HUES64 (cell line): ENCODE results near the gene ATP2B2.

Source experiments
- H3K27ac ChIP-seq: 2 replicates; pipeline ENCODE4 v1.7.0; 2013; ENCODE audit warnings: low read depth, low read length, inconsistent platforms
- H3K27me3 ChIP-seq: 2 replicates; pipeline ENCODE4 v1.6.1; 2013; ENCODE audit warnings: mild to moderate bottlenecking, low read length; ENCODE audit not compliant: insufficient read depth
- H3K36me3 ChIP-seq: 2 replicates; pipeline ENCODE4 v1.6.1; 2013; ENCODE audit warnings: mild to moderate bottlenecking, low read length; ENCODE audit not compliant: insufficient read depth
- H3K4me1 ChIP-seq: 2 replicates; pipeline ENCODE4 v1.6.1; 2013; ENCODE audit warnings: mild to moderate bottlenecking, low read length, moderate library complexity; ENCODE audit not compliant: insufficient read depth
- H3K4me3 ChIP-seq: 2 replicates; pipeline ENCODE4 v1.5.1; 2013; ENCODE audit warnings: mild to moderate bottlenecking, low read length, moderate library complexity
- H3K9ac ChIP-seq: 2 replicates; pipeline ENCODE4 v1.6.1; 2013; ENCODE audit warnings: mild to moderate bottlenecking, low read depth, low read length
- H3K9me3 ChIP-seq: 2 replicates; pipeline ENCODE4 v1.6.1; 2013; ENCODE audit warnings: low read depth, low read length; ENCODE audit not compliant: insufficient read depth
- whole genome bisulfite sequencing: fragments of 150-250, 120-280 bp; methylation state at CpG from one replicate; pipeline ENCODE4 v1.1.7; 2013; ENCODE audit warnings: missing lambda C conversion rate; 5-methylcytosine and 5-hydroxymethylcytosine counted together

Gene ATP2B2

GRCh38 chr3:10373686-10374261, 131.6 kb downstream of the ATP2B2 start:
- no peak overlapping the region for H3K27ac ChIP-seq
- no peaks in the 10 kb centered on the region for H3K27me3 ChIP-seq
- no peaks in the 10 kb centered on the region for H3K36me3 ChIP-seq
- no peak overlapping the region for H3K9ac ChIP-seq
- peaks cover 4% of the 10 kb centered on the region; the same call in 1 of the 2 replicates for H3K4me1 ChIP-seq
- WGBS = 82% methylated on average over 11 of the region's 11 CpGs
- H3K4me3 ChIP-seq = no peak overlapping the region
- H3K9me3 ChIP-seq = no peaks in the 10 kb centered on the region

- Histone ChIP-seq H3K4me1 (peaks cover 7% of the 10 kb centered on the region), H3K27me3 (no peaks in the 10 kb centered on the region), H3K9ac (no peak overlapping the region), H3K9me3 (no peaks in the 10 kb centered on the region), H3K36me3 (no peaks in the 10 kb centered on the region), H3K27ac (peak overlapping the region; percentile 48; the same call in 1 of the 2 replicates), H3K4me3 (no peak overlapping the region)
- 96% methylated on average over 10 of the region's 10 CpGs for WGBS
Measured at GRCh38 chr3:10371789-10372188, 133.6 kb downstream of the ATP2B2 start.

- 91% methylated on average over 3 of the region's 3 CpGs for WGBS
- H3K4me3 ChIP-seq = no peak overlapping the region
- H3K36me3 ChIP-seq = no peaks in the 10 kb centered on the region
- H3K27ac ChIP-seq = no peak overlapping the region
- no peak overlapping the region for H3K9ac ChIP-seq
- H3K4me1 ChIP-seq = peaks cover 13% of the 10 kb centered on the region
- no peaks in the 10 kb centered on the region for H3K9me3 ChIP-seq
- H3K27me3 ChIP-seq = no peaks in the 10 kb centered on the region
Measured at GRCh38 chr3:10371167-10371566, 134.2 kb downstream of the ATP2B2 start.

DNA sequence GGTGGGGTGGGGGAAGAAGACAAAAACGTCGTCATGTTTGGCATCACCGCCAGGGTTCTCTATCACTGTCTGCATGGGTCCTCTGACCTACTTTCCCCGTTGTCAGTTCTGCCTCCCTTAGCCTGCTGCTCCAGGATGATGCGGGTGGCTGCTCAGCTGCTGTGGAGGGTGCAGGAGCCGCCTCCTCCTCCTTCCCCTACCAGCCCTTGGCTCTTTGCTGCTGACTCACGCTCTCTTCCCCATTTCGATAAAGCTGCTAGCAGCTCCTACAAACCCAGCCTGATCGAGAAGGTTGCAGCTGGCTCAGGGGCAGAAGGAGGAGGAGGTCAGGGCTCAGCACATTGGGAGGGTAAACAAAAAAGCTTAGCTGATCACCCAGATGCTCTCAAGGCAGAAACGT, 135.0 kb downstream of the ATP2B2 start:
- H3K27me3 ChIP-seq = no peaks in the 10 kb centered on the region
- no peak overlapping the region for H3K27ac ChIP-seq
- no peak overlapping the region for H3K9ac ChIP-seq
- 85% methylated on average over 10 of the region's 10 CpGs for WGBS
- no peaks in the 10 kb centered on the region for H3K36me3 ChIP-seq
- H3K4me3 ChIP-seq = no peak overlapping the region
- H3K4me1 ChIP-seq = peaks cover 16% of the 10 kb centered on the region
- H3K9me3 ChIP-seq = no peaks in the 10 kb centered on the region

GRCh38 chr3:10368512-10368911, 136.9 kb downstream of the ATP2B2 start:
- Histone ChIP-seq H3K36me3 (no peaks in the 10 kb centered on the region), H3K9ac (no peak overlapping the region), H3K4me1 (peaks cover 16% of the 10 kb centered on the region), H3K27me3 (no peaks in the 10 kb centered on the region), H3K9me3 (no peaks in the 10 kb centered on the region), H3K4me3 (no peak overlapping the region), H3K27ac (no peak overlapping the region)
- WGBS = 89% methylated on average over 2 of the region's 2 CpGs

GRCh38 chr3:10367506-10367905, 137.9 kb downstream of the ATP2B2 start:
- 95% methylated on average over 5 of the region's 5 CpGs for WGBS
- Histone ChIP-seq H3K27me3 (no peaks in the 10 kb centered on the region), H3K36me3 (no peaks in the 10 kb centered on the region), H3K4me1 (peaks cover 12% of the 10 kb centered on the region), H3K27ac (no peak overlapping the region), H3K9ac (no peak overlapping the region), H3K4me3 (no peak overlapping the region), H3K9me3 (no peaks in the 10 kb centered on the region)

DNA sequence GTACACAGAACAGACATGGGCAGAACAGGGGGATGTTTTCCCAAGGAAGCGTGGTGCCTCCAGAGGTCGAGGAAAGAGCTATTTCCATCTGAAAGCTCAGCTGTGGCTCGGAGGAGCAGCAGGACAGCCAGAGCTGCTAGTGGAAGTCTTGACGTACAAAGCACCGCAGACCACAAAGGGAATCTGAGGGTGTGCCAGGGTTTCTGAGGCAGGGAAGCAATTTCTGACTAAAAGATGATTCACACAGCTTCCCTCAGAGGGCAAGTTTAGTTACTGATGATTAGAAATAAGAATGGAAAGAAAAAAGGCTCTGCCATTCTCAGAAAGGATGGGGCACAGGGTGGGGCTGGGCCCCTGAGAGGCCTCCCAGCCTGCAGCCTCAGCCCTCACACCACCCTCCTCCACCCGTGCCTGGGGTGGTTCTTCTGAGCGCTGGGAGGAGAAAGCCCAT, 138.7 kb downstream of the ATP2B2 start:
- Histone ChIP-seq H3K4me3 (no peak overlapping the region), H3K9me3 (no peaks in the 10 kb centered on the region), H3K9ac (no peak overlapping the region), H3K36me3 (no peaks in the 10 kb centered on the region), H3K4me1 (peaks cover 12% of the 10 kb centered on the region), H3K27ac (no peak overlapping the region), H3K27me3 (no peaks in the 10 kb centered on the region)
- WGBS = 34% methylated on average over 7 of the region's 7 CpGs

DNA sequence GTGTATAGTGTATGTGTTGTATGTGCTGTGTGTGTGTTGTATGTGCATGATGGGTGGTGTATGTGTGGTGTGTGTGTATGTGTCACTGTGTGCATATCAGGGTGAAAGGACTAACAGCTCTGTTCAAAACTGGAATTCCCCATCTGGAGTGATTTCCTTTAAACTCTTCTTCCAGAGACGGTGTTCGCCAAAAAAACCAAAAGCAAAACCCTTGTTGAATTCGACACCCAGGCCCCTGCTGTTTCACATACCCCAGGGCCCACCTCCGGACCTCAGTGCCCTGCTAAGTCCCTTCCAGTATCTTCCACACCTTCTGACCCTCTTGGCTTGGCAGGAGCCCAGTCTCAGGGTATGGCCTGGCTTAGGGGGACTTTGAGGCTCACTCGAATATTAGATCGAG, 139.6 kb downstream of the ATP2B2 start:
- H3K27ac ChIP-seq = no peak overlapping the region
- H3K4me1 ChIP-seq = peaks cover 12% of the 10 kb centered on the region
- no peaks in the 10 kb centered on the region for H3K36me3 ChIP-seq
- no peak overlapping the region for H3K4me3 ChIP-seq
- no peaks in the 10 kb centered on the region for H3K27me3 ChIP-seq
- H3K9me3 ChIP-seq = no peaks in the 10 kb centered on the region
- 88% methylated on average over 6 of the region's 6 CpGs for WGBS
- H3K9ac ChIP-seq = no peak overlapping the region

DNA sequence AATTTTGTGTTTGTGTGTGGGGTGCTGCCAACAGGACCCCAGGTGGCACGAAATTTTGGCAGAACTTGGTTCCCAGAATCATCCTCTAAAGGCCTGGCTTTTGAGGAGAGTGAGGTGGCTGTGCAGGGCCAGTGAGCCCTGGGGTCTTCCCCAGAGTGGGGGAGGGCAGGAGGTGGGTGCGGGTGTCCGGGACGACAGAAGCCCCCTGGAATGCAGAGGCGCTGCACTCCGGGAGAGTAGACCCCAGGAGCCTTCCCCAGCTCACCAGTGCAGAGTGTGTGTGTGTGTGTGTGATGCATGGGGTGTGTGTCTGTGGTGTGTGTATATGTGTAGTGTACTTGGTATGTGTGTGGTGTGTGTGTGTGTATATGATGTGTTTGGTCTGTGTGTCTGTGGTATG, 140.1 kb downstream of the ATP2B2 start:
- no peak overlapping the region for H3K27ac ChIP-seq
- H3K9ac ChIP-seq = no peak overlapping the region
- H3K27me3 ChIP-seq = no peaks in the 10 kb centered on the region
- no peaks in the 10 kb centered on the region for H3K9me3 ChIP-seq
- no peaks in the 10 kb centered on the region for H3K36me3 ChIP-seq
- H3K4me3 ChIP-seq = no peak overlapping the region
- peaks cover 12% of the 10 kb centered on the region for H3K4me1 ChIP-seq
- WGBS = 94% methylated on average over 6 of the region's 6 CpGs

DNA sequence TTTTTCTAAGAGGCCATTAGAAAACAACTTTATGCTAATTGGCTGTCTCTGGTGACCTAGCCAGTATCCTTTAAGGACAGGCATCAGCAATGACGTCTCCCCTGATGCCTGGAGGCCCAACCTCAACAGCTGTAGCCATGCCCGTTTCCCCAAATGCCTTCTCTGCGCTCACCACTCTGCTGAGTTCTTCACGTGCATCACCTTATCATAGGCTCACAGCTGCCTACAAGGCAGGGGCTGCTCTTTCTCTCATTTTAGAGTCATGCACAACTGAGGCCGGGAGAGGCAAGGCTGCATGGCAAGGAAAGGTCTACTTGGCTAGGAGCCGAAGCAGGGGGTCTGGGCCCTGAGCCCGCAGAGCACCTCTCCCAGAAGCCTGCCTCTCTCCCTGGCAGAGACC, 140.6 kb downstream of the ATP2B2 start:
- H3K4me1 ChIP-seq = peaks cover 12% of the 10 kb centered on the region
- 86% methylated on average over 7 of the region's 7 CpGs for WGBS

GRCh38 chr3:10363935-10364334, 141.5 kb downstream of the ATP2B2 start:
- Histone ChIP-seq H3K4me1 (peaks cover 12% of the 10 kb centered on the region), H3K27me3 (no peaks in the 10 kb centered on the region), H3K9ac (no peak overlapping the region), H3K27ac (no peak overlapping the region), H3K36me3 (no peaks in the 10 kb centered on the region), H3K4me3 (no peak overlapping the region), H3K9me3 (no peaks in the 10 kb centered on the region)
- 90% methylated on average over 1 of the region's 1 CpG for WGBS

More for the DNA sequence above, 140.6 kb downstream of the ATP2B2 start:
- H3K27ac ChIP-seq = no peak overlapping the region
- H3K36me3 ChIP-seq = no peaks in the 10 kb centered on the region
- H3K4me3 ChIP-seq = no peak overlapping the region
- no peaks in the 10 kb centered on the region for H3K27me3 ChIP-seq
- no peak overlapping the region for H3K9ac ChIP-seq
- H3K9me3 ChIP-seq = no peaks in the 10 kb centered on the region

DNA sequence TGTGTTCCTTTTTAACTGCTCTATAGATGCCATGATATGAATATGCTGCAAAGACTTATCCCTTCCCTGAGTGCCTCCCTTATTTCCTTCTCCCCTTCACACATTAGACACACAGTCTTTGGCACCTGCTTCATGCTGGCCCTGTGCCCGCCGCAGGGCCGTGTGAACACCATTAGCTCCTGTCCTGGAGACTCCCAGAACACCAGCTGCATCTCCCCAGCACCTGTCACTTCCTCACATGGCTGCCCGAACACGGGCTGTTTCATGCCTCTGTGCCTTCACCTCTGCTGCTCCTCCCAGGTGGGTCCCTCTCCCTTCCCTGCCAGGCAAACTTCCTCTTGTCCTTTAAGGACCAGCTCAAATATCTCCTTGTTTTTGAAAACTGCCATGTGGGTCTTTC, 144.0 kb downstream of the ATP2B2 start:
- H3K9ac ChIP-seq = no peak overlapping the region
- 79% methylated on average over 5 of the region's 5 CpGs for WGBS
- peaks cover 5% of the 10 kb centered on the region for H3K4me1 ChIP-seq
- H3K9me3 ChIP-seq = no peaks in the 10 kb centered on the region
- no peak overlapping the region for H3K27ac ChIP-seq
- no peaks in the 10 kb centered on the region for H3K27me3 ChIP-seq
- H3K36me3 ChIP-seq = no peaks in the 10 kb centered on the region
- no peak overlapping the region for H3K4me3 ChIP-seq
